Effector memory CD4-positive, alpha-beta T cell (primary cell): Measurements from ENCODE around the gene TMEM125.
A peak's percentile ranks its signal among the peaks of the same experiment; 100 is the strongest.

Experiments used
- DNase-seq, 3 donors: peaks; one replicate each; pipeline ENCODE4 v3.0.0-alpha.2; 2020
- H3K27ac ChIP-seq: 2 replicates; pipeline ENCODE4 v1.7.0; 2013; ENCODE audit warnings: mild to moderate bottlenecking, low read length, moderate library complexity; ENCODE audit not compliant: insufficient read depth, poor library complexity, severe bottlenecking
- H3K27me3 ChIP-seq: replicated peaks from 2 replicates; pipeline ENCODE4 v1.7.0; 2013; ENCODE audit warnings: mild to moderate bottlenecking, low read length; ENCODE audit not compliant: insufficient read depth, control insufficient read depth, poor library complexity, severe bottlenecking
- H3K36me3 ChIP-seq: 2 replicates; pipeline ENCODE4 v1.7.0; 2013; ENCODE audit warnings: mild to moderate bottlenecking, low read length, moderate library complexity; ENCODE audit not compliant: control insufficient read depth, insufficient read depth
- H3K4me1 ChIP-seq: 2 replicates; pipeline ENCODE4 v1.7.0; 2013; ENCODE audit warnings: low read length, mild to moderate bottlenecking; ENCODE audit not compliant: control insufficient read depth, insufficient read depth, poor library complexity, severe bottlenecking
- H3K4me3 ChIP-seq: 2 replicates; pipeline ENCODE4 v1.7.0; 2013; ENCODE audit warnings: low read length, low read depth, mild to moderate bottlenecking; ENCODE audit not compliant: insufficient read depth, poor library complexity, severe bottlenecking
- H3K9me3 ChIP-seq: 2 replicates; pipeline ENCODE4 v1.7.0; 2013; ENCODE audit warnings: mild to moderate bottlenecking, low read length, moderate library complexity; ENCODE audit not compliant: control insufficient read depth
- total RNA-seq, 3 donors: gene quantifications; one replicate each; lab custom pipeline; 2026; lab: John Stamatoyannopoulos, UW

Gene TMEM125
- 0 reads per million in 3 donors for total RNA-seq

DNA sequence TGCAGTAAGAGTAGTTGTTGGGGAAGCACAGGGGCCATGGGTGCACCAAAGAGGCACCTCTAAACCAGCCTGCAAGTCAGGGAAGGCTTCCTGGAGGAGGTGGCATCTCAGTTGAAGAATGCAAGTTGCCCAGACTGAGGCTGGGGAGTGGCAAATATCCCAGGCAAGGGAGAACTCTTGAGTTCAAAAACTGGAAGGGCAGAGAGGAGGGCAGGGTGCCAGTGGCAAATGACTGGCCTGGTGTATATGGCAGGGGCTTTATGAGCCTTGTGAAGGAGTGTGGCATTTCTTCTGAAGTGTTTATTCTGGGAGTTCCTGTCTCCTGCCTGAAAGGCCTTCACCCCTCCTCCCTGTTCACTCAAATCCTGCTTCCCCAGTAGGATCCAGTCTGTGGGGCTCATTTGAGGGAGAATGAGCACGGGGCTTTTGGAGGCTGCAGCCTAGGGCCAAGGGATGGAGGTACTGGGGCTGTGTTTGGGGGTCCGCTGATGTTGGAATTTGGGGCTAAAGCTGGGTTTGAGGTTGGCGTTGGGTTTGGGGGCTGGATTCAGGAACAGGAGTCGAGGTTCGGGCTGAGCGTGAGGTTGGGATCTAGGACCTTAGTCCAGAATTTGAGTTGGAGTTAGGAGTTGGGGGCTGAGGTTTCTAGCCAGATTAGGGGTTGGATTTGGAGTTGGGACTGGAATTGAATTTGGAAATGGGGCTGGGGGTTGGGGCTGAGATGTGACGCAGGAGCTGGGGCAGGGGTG is at the start of gene TMEM125:
Gene TMEM125, plus strand, starts transcription at position 357 of the 749 bp plus-strand sequence. CDS start 2,740 bp downstream, outside the sequence.
- H3K36me3 ChIP-seq = no peaks in the 10 kb centered on the region
- no peak for DNase-seq
- no peak within 1 kb of the TSS for H3K27ac ChIP-seq
- H3K9me3 ChIP-seq = no peaks in the 10 kb centered on the region
- peak within 1 kb of the TSS; percentile 5 for H3K4me3 ChIP-seq
- no peaks in the 10 kb centered on the region for H3K27me3 ChIP-seq
- H3K4me1 ChIP-seq = peaks cover 8% of the 10 kb centered on the region

DNA sequence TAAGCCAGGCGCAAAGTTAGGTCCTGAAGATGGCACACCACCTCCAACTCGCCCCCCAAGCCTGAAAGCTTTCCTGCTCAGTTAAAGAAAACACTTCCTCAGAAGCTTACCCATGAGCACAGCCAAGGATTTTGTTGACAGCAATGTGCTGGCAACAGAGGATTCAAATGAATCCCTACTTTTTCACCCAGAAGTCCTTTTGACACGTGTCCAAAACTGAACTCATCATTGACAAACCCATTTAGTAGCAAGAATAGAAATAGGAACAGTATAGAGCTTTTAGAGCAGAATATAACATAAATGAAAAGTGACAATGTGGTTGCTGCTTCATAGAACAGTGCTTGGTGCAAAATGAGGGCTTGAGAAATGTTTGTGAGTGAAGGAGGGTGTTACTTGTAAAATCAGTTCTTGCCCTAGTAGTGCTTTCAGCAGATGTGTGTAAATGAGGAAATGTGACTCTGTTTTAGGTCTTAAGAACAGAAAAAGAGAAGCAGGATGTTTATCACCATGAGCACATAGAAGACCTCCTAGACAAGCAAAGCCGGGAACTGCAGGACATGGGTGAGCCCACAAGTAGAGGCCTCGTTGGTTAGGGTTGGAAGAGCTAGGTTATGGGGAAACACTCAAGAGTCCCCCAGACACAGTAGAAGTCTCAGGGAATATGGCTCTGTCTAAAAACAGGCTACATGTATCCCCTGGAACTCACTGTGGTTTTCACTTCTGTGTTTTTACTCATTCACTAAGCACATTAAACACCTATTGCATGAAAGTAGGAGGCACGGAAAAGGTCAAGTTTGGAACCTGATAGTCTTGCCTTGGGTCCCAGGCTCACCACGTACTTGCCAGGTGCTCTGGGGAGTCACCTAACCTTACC is 48.6 kb upstream of the TMEM125 start:
- no peak overlapping the region for H3K27ac ChIP-seq
- no peaks in the 10 kb centered on the region for H3K27me3 ChIP-seq
- no peak for DNase-seq
- H3K4me1 ChIP-seq = no peaks in the 10 kb centered on the region
- no peaks in the 10 kb centered on the region for H3K9me3 ChIP-seq
- H3K4me3 ChIP-seq = no peak overlapping the region
- H3K36me3 ChIP-seq = no peaks in the 10 kb centered on the region

DNA sequence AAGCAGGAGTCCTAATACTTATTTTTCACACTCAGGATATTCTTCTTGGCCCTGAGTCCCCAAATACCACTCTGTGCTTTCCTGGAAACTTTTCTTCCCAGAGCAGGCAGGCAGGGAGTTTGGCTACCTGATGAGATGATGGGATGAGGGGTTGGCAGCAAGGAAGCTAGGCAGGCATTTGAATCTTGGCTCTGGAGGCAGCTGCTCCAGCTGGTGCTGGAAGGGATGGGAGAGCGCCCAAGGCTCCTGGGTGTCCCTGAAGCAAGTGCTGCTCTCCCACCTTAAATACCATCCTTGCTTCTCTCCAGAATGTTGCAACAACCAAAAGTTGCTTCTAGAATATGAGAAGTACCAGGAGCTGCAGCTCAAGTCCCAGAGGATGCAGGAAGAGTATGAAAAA is 48.0 kb upstream of the TMEM125 start:
- Histone ChIP-seq H3K27ac (no peak overlapping the region), H3K27me3 (no peaks in the 10 kb centered on the region), H3K36me3 (no peaks in the 10 kb centered on the region), H3K4me1 (no peaks in the 10 kb centered on the region), H3K4me3 (no peak overlapping the region), H3K9me3 (no peaks in the 10 kb centered on the region)
- no peak for DNase-seq

DNA sequence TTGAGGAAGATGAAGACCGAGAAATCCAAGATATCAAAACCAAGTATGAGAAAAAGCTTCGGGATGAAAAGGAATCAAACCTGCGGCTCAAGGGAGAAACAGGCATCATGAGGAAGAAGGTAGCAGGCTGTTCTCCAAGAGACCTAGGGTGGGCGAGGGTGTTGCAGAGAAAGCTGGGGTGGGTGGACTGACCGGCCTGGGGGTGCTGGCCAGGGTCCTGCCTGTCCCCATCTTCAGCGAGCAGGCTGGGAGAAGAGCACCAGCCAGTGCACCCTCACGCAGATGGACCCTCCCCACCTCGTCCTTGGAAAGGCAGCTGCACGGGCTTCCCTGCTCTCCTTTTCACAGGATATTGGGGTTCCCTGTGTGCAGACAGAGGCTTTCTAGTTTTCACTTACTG is 46.9 kb upstream of the TMEM125 start:
- no peaks in the 10 kb centered on the region for H3K27me3 ChIP-seq

DNA sequence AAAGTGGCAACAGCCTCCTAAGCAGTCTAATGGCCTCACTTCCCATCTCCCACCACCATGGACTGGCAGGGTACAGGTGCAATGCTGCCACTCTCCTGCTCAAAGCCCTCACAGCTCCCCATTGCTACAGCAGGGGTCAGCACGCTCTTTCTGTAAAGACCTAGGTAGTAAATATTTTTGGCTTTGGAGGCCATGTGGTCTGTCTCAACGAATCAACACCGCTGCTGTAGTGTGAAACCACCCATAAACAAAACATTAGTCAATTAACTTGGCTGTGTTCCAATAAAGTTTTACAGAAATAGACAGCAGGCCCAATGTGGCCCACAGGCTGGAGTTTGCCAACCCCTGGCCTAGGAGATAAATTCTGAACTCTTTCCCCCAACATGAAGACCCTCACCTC is 44.6 kb upstream of the TMEM125 start:
- Histone ChIP-seq H3K36me3 (no peaks in the 10 kb centered on the region), H3K4me3 (no peak overlapping the region), H3K27ac (no peak overlapping the region), H3K27me3 (no peaks in the 10 kb centered on the region), H3K4me1 (no peaks in the 10 kb centered on the region), H3K9me3 (no peaks in the 10 kb centered on the region)
- no peak for DNase-seq

More for the DNA sequence above, 46.9 kb upstream of the TMEM125 start:
- no peaks in the 10 kb centered on the region for H3K9me3 ChIP-seq
- H3K27ac ChIP-seq = no peak overlapping the region
- DNase-seq = no peak
- H3K4me1 ChIP-seq = no peaks in the 10 kb centered on the region
- no peaks in the 10 kb centered on the region for H3K36me3 ChIP-seq
- no peak overlapping the region for H3K4me3 ChIP-seq

DNA sequence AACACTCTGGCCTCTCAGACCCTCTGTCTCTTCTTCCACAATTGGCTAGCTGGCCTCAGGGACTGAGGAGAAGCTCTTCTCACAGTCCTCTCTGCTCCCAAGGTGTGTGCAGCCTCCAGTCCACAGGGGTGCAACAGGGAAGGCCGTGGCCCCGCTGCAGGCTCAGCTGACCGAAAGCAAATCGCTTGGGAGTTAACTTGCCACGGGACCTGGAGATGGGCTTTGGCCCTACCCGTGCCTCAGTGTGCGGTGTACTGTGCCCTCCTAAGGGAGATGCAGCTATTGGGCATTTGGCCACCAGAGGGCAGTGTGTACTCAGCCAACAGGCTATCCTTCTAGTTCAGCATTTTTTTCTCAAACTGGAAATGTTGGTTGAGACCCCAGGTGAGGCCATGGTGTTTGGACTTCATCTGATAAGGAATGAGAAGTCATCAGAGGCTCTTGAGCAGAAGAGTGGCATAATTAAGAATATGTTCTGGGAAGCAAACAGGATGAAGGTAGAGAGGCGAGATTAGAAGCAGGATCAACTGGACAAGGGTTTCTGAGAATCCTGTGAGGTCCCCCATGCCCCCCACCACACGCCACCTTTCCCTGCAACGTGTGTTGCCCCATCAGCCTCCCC is 42.5 kb upstream of the TMEM125 start:
- Histone ChIP-seq H3K9me3 (no peaks in the 10 kb centered on the region), H3K4me3 (no peak overlapping the region), H3K27ac (no peak overlapping the region), H3K36me3 (no peaks in the 10 kb centered on the region), H3K4me1 (no peaks in the 10 kb centered on the region), H3K27me3 (no peaks in the 10 kb centered on the region)
- peak; percentile 51 to 72 (median 52) for DNase-seq

DNA sequence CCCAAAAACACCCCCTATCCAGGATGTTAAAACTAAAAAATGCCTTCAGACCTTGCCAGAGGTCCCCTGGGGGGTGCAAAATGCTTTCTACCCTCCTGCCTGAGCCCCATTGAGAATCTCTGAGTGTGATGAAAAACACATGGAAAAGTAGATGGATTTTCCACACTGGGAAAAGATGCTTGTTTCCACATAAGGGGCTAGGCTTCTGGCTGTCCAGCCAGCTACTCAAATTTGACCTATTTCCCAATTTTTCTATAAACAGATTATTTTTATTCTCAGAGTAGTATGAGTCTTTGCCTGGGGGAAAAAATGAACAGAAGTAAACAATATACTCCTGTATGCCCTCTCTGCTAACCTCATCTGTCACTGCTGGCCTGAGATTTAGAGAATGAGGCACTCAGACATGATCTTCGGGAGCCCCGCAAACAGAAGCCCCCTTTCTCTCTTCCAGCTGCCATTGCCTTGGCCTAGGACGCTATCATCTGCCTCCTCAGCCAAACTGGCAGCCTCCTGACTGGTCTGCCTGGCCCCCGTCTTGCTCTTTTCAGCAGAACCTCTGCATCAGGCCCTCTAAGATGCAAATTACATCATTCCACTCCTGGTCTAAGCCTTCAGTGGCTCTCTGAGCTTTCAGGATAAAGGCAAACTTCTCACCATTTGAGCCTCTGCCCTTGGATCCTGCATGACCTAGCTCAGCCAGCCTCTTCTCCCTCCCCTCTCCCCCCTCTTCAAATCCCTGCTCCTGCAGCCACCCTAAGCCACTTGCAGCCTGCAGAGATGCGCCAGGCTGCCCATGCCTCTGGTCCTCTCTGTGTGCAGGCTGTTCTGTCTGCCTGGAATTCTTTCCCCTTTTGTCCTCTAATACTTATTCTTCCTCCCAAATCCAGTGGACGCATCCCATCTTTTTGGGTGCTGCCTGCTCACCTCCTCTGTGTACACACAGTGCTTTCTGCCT is 39.7 kb upstream of the TMEM125 start:
- Histone ChIP-seq H3K4me1 (no peaks in the 10 kb centered on the region), H3K4me3 (no peak overlapping the region), H3K9me3 (no peaks in the 10 kb centered on the region), H3K27me3 (no peaks in the 10 kb centered on the region), H3K36me3 (no peaks in the 10 kb centered on the region), H3K27ac (no peak overlapping the region)
- no peak for DNase-seq

DNA sequence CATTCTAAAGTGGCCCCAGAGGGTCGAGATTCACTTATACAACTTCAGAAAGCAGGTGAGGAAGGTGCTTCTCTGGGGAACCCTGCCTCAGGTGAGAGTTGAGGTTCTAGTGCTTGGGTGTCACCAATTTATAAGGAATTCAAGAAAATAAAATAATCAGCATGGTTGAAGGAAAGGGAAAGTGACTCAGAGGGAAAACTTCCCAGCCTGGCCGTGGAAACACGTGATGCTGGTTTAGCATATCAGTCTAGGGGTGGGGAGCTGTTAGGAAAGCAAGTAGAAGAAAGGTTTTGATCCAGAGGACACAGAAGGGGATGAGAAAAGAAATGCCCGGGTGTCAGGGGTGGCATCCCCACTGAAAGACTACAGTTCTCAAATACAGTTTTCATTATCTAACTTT is 37.7 kb upstream of the TMEM125 start:
- Histone ChIP-seq H3K27me3 (no peaks in the 10 kb centered on the region), H3K4me1 (no peaks in the 10 kb centered on the region), H3K27ac (no peak overlapping the region), H3K36me3 (no peaks in the 10 kb centered on the region), H3K9me3 (no peaks in the 10 kb centered on the region), H3K4me3 (no peak overlapping the region)
- DNase-seq = no peak

DNA sequence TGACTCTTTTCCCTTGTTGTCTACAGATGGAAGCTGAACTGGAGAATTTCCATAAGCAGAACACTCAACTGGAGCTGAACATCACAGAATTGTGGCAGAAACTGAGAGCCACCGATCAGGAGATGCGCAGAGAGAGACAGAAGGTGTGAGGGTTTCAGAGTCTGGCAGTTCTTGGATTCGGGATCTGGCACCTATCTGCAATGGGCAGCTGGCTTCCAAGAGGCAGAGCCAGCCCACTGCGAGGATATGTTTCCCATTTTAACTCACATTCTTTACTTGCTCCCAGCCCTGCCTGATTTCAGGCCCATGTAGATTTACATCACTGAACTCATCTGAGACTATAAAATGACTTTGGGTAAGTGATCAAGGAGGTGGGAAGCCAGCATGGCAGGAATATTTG is 37.3 kb upstream of the TMEM125 start:
- DNase-seq = no peak
- Histone ChIP-seq H3K9me3 (no peaks in the 10 kb centered on the region), H3K36me3 (no peaks in the 10 kb centered on the region), H3K4me3 (no peak overlapping the region), H3K4me1 (no peaks in the 10 kb centered on the region), H3K27me3 (no peaks in the 10 kb centered on the region), H3K27ac (no peak overlapping the region)
